Prostate gland (tissue), 2 donors: ENCODE measurements around the gene RIMS1.

Source experiments
- POLR2A ChIP-seq: fragments of 450-650 bp; IDR thresholded peaks from one replicate; pipeline ENCODE4 v1.6.1; 2016; ENCODE audit warnings: antibody characterized with exemption, mild to moderate bottlenecking
- POLR2AphosphoS5 ChIP-seq: sonication (generic); formaldehyde crosslinking; IDR thresholded peaks from one replicate; pipeline ENCODE4 v1.6.1; 2017; ENCODE audit warnings: antibody characterized with exemption
- TF ChIP-seq, protein P1 (sequence below), 4 experiments: fragments of 200-600 bp in 2 of 4; fragments of 450-650 bp in 2 of 4; sonication (generic) in 2 of 4; IDR thresholded peaks; 1 replicate in 3 of 4; 2 replicates in 1 of 4; pipeline ENCODE4 v1.5.1; 2016 to 2019; ENCODE audit warnings: antibody characterized with exemption in 4 of 4, mild to moderate bottlenecking in 2 of 4, moderate library complexity in 2 of 4

- TF ChIP-seq, protein P1, sequence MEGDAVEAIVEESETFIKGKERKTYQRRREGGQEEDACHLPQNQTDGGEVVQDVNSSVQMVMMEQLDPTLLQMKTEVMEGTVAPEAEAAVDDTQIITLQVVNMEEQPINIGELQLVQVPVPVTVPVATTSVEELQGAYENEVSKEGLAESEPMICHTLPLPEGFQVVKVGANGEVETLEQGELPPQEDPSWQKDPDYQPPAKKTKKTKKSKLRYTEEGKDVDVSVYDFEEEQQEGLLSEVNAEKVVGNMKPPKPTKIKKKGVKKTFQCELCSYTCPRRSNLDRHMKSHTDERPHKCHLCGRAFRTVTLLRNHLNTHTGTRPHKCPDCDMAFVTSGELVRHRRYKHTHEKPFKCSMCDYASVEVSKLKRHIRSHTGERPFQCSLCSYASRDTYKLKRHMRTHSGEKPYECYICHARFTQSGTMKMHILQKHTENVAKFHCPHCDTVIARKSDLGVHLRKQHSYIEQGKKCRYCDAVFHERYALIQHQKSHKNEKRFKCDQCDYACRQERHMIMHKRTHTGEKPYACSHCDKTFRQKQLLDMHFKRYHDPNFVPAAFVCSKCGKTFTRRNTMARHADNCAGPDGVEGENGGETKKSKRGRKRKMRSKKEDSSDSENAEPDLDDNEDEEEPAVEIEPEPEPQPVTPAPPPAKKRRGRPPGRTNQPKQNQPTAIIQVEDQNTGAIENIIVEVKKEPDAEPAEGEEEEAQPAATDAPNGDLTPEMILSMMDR (IDR thresholded peaks at IDR 0.05): no peak
- TF ChIP-seq POLR2AphosphoS5 (no peak), POLR2A (no peak)
These were observed 319.1 kb downstream of the RIMS1 start for GRCh38 chr6:72205500-72205899.
